HepG2 (cell line): Measurements from ENCODE around the gene DNAJC7. TPM values are rescaled to one million over a fixed set of nuclear protein-coding genes. Genes with fewer than 3 reads are reported as not detected.

Source experiments
- ATAC-seq: fragments of 200-7000 bp; cut with Tn5 transposase; 3 replicates; pipeline ENCODE4 v1.9.1; 2020; ENCODE audit warnings: mild to moderate bottlenecking, moderate library complexity
- BruUV-seq: library from RNA; stranded (reverse); fragments of 400-500 nt; replicated peaks from 2 replicates; lab custom pipeline; 2021; lab: Mats Ljungman, UMichigan
- CTCF ChIA-PET: fragments of 300-600 bp; formaldehyde crosslinking; extraction: SDS; loops from one replicate; lab custom pipeline; 2021; ENCODE audit warnings: low total read pairs, inconsistent platforms, low intra/inter-chr PET ratio; lab: Yijun Ruan, JAX
- POLR2A ChIA-PET: fragments of 350-600 bp; sonication (Branson Sonifier 250); formaldehyde crosslinking; loops from one replicate; lab custom pipeline; 2020; ENCODE audit warnings: antibody characterized with exemption, inconsistent platforms; lab: Yijun Ruan, JAX
- DNase-seq: peaks from one replicate; pipeline ENCODE4 v3.0.0-alpha.2; 2015; ENCODE audit warnings: low spot score
- FAIRE-seq: peaks from 3 replicates; lab custom pipeline; 2011; peaks lifted over from hg19 to GRCh38; lab: Jason Lieb, UNC
- H2AFZ ChIP-seq: one replicate; pipeline ENCODE4 v1.6.1; 2011; ENCODE audit warnings: low read length, inconsistent platforms
- H3K27ac ChIP-seq: fragments of 300-600 bp; 3 replicates; pipeline ENCODE4 v1.8.0; 2011; ENCODE audit warnings: mixed run types, mild to moderate bottlenecking, mixed read lengths, low read length, inconsistent platforms; ENCODE audit not compliant: insufficient read depth; ENCODE audit errors: extremely low read length
- H3K27me3 ChIP-seq, 2 experiments: fragments of 200-600 bp in 1 of 2; 2 replicates in 1 of 2; 3 replicates in 1 of 2; pipeline versions ENCODE4 v1.6.0 to v1.8.0; 2011; ENCODE audit warnings: low read length in 2 of 2, mild to moderate bottlenecking in 2 of 2, moderate library complexity in 2 of 2, inconsistent platforms in 1 of 2; ENCODE audit not compliant: insufficient read depth in 2 of 2, control insufficient read depth in 1 of 2
- H3K36me3 ChIP-seq, 2 experiments: fragments of 200-600 bp in 1 of 2; replicated peaks in 1 of 2; 2 replicates in 1 of 2; 3 replicates in 1 of 2; pipeline versions ENCODE4 v1.5.1 to v1.8.0; 2011; ENCODE audit warnings: low read length in 2 of 2, inconsistent platforms in 1 of 2; ENCODE audit not compliant: insufficient read depth in 2 of 2, control insufficient read depth in 1 of 2
- H3K4me1 ChIP-seq: 2 replicates; pipeline ENCODE4 v1.5.1; 2012; ENCODE audit warnings: low read length, inconsistent platforms; ENCODE audit not compliant: insufficient read depth
- H3K4me2 ChIP-seq: 2 replicates; pipeline ENCODE4 v1.6.0; 2011; ENCODE audit warnings: low read depth, low read length, inconsistent platforms
- H3K4me3 ChIP-seq, 3 experiments: fragments of 200-600 bp in 1 of 3; sonication (generic), shearing (Covaris generic) in 1 of 3; replicated peaks in 1 of 3; 2 replicates each; pipeline ENCODE4 v1.5.1; 2011 to 2016; ENCODE audit warnings: low read length in 3 of 3, inconsistent platforms in 2 of 3, low read depth in 2 of 3, mild to moderate bottlenecking in 2 of 3, control low read depth in 1 of 3, mixed read lengths in 1 of 3; ENCODE audit not compliant: insufficient read depth in 1 of 3
- H3K79me2 ChIP-seq: one replicate; pipeline ENCODE4 v1.6.1; 2011; ENCODE audit warnings: low read length, inconsistent platforms; ENCODE audit not compliant: insufficient read depth
- H3K9ac ChIP-seq: 2 replicates; pipeline ENCODE4 v1.6.0; 2011; ENCODE audit warnings: mild to moderate bottlenecking, low read depth, low read length, inconsistent platforms; ENCODE audit not compliant: insufficient read depth
- H3K9me3 ChIP-seq: 2 replicates; pipeline ENCODE4 v1.5.1; 2012; ENCODE audit warnings: mild to moderate bottlenecking, low read length
- H4K20me1 ChIP-seq: 2 replicates; pipeline ENCODE4 v1.6.0; 2011; ENCODE audit warnings: inconsistent platforms, mild to moderate bottlenecking, low read length, moderate library complexity; ENCODE audit not compliant: insufficient read depth
- HHEX ChIP-seq: IDR thresholded peaks from 2 replicates; pipeline ENCODE4 v1.6.1; 2016; ENCODE audit warnings: control low read depth
- KDM2A ChIP-seq: sonication (generic); formaldehyde crosslinking; IDR thresholded peaks from 2 replicates; pipeline ENCODE4 v1.4.0; 2020; ENCODE audit warnings: low read depth, missing genetic modification reagents, borderline replicate concordance
- MED8 ChIP-seq: sonication (generic); formaldehyde crosslinking; IDR thresholded peaks from 2 replicates; pipeline ENCODE4 v1.8.1; 2023; ENCODE audit warnings: mild to moderate bottlenecking, missing genetic modification reagents; ENCODE audit not compliant: insufficient replicate concordance
- NBN ChIP-seq: fragments of 450-650 bp; conservative IDR thresholded peaks from 2 replicates; pipeline ENCODE4 v1.6.1; 2017
- ZBTB7B ChIP-seq: sonication (generic); formaldehyde crosslinking; IDR thresholded peaks from 2 replicates; pipeline ENCODE4 v1.4.0; 2020; ENCODE audit warnings: missing genetic modification reagents
- ZNF496 ChIP-seq: sonication (generic); formaldehyde crosslinking; IDR thresholded peaks from 2 replicates; pipeline ENCODE4 v1.8.1; 2023; ENCODE audit warnings: mild to moderate bottlenecking, moderate library complexity, missing genetic modification reagents; ENCODE audit not compliant: insufficient replicate concordance
- ZNF589 ChIP-seq: sonication (generic); formaldehyde crosslinking; conservative IDR thresholded peaks from 2 replicates; pipeline ENCODE4 v1.8.0; 2022; ENCODE audit warnings: mild to moderate bottlenecking, moderate library complexity, missing genetic modification reagents
- WGBS: methylation state at CpG from one replicate; pipeline ENCODE4 v1.1.6; 2017; ENCODE audit warnings: low lambda C conversion rate; 5-methylcytosine and 5-hydroxymethylcytosine counted together
- in situ Hi-C: cut with HindIII; loops from 2 replicates; pipeline ENCODE4 v1.10.0; 2017; ENCODE audit warnings: low pct_unique_long_range_greater_than_20kb; ENCODE audit not compliant: extremely low pct_ligation_motif_present
- intact Hi-C: fragments of 100-400 bp; cut with micrococcal nuclease; formaldehyde crosslinking; loops from one replicate; pipeline ENCODE4 v1.10.0; 2022; ENCODE audit not compliant: unreplicated experiment
- polyA plus RNA-seq, 8 experiments: library from polyadenylated mRNA; depleted of rRNA in 3 of 8; stranded (reverse) in 7 of 8; unstranded in 1 of 8; fragments of >200 nt; fragmentation: Illumina TruSeq in 4 of 8; extraction: Trizol in 4 of 8; gene quantifications; 2 replicates each; pipeline versions ENCODE4 v1.2.1 to v1.2.3, GENCODE V29; 2011 to 2016; ENCODE audit warnings: low read depth in 4 of 8, missing spikeins in 1 of 8, mixed read lengths in 1 of 8; ENCODE audit not compliant: insufficient read depth in 1 of 8
- total RNA-seq, 5 experiments: library from RNA; depleted of rRNA; stranded (reverse); fragments of >200 nt; fragmentation: Illumina TruSeq; extraction: Trizol; gene quantifications; 2 replicates each; pipeline ENCODE4 v1.2.3, GENCODE V29; 2016; ENCODE audit warnings: low read depth in 1 of 5
- TF ChIP-seq, protein P1 (sequence below), 2 experiments: sonication (generic) in 1 of 2; formaldehyde crosslinking in 1 of 2; IDR thresholded peaks; 2 replicates each; pipeline versions ENCODE4 v1.4.0 to v1.6.1; 2018 to 2020; ENCODE audit warnings: missing genetic modification reagents in 2 of 2, borderline replicate concordance in 1 of 2, low read depth in 1 of 2, mild to moderate bottlenecking in 1 of 2, missing biosample characterization in 1 of 2

DNAJC7 gene
- total and polyA plus RNA-seq, 2 of the 13 experiments (the other 11 are each of a cell fraction or from before 2014, with no cell fraction given) = 47.7 to 132 TPM

DNA sequence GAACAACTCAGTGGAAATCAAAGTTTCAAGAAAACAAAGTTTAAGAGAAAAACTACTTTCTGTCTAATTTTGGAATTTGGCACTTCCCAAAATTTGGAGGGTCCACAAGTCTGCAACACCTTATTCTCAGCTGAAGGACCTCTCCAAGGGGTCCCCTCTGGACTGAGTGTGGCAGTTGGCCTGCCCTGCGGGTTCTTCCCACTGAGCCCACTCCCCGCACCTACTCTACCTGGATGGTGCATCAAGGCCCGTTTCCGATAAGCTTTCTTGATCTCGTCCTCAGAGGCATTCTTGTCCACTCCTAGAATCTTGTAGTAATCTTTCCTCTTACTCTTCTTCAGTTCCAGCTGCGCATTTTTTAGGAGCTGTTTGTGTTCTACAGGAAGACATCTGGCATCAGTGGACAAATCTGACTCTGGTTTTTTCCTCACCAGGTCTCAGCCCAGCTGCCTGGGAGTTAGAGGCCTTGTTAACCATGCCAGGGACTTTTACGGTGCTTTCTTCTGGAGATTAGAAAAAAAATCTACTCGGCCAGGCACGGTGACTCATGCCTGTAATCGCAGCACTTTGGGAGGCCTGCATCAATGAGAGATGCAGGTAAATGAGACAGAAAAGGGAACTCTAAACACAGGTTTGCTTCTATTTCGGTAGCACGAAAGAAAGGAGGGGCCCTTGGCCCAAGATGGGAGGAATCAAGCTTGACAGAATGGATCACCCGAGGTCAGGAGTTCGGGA, 35.0 kb downstream of the DNAJC7 start:
- no TSS peak for BruUV-seq
- Histone ChIP-seq H3K4me1 (no peaks in the 10 kb centered on the region), H3K9me3 (no peaks in the 10 kb centered on the region), H3K27ac (no peak overlapping the region), H3K9ac (no peak overlapping the region), H3K79me2 (no peaks in the 10 kb centered on the region), H3K36me3 (peaks cover 49 to 79% of the 10 kb centered on the region in 2 experiments), H3K4me2 (no peak overlapping the region), H4K20me1 (no peaks in the 10 kb centered on the region), H3K27me3 (no peaks in the 10 kb centered on the region), H2AFZ (no peak overlapping the region), H3K4me3 (no peak overlapping the region)
- POLR2A ChIA-PET = interaction anchor here (1.3 to 1.7 kb wide), 2 partner anchors 15 to 20 kb away, joined by 4 read pairs; partner anchors contain the start of gene CNP
- ATAC-seq (no peak), DNase-seq (no peak), FAIRE-seq (no peak)
- CTCF ChIA-PET = no interaction called here
- in situ Hi-C loops = no loop called here
- TF ChIP-seq ZNF589 (CRISPR knock-in tag) (no peak), HHEX (CRISPR knock-in tag) (no peak), ZNF496 (CRISPR knock-in tag) (no peak), ZBTB7B (CRISPR knock-in tag) (no peak), MED8 (CRISPR knock-in tag) (no peak), NBN (no peak), KDM2A (CRISPR knock-in tag) (no peak)
- TF ChIP-seq, protein P1, sequence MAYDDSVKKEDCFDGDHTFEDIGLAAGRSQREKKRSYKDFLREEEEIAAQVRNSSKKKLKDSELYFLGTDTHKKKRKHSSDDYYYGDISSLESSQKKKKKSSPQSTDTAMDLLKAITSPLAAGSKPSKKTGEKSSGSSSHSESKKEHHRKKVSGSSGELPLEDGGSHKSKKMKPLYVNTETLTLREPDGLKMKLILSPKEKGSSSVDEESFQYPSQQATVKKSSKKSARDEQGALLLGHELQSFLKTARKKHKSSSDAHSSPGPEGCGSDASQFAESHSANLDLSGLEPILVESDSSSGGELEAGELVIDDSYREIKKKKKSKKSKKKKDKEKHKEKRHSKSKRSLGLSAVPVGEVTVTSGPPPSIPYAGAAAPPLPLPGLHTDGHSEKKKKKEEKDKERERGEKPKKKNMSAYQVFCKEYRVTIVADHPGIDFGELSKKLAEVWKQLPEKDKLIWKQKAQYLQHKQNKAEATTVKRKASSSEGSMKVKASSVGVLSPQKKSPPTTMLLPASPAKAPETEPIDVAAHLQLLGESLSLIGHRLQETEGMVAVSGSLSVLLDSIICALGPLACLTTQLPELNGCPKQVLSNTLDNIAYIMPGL (CRISPR knock-in tag; IDR thresholded peaks at IDR 0.05; ENCODE audit: borderline replicate concordance in 1 of 2, low read depth in 1 of 2) = no peak
- intact Hi-C loops = no loop called here
- WGBS = 98% methylated on average over 14 of the region's 14 CpGs
